Measurements from ENCODE around the gene IFTAP. TPM values are rescaled to one million over a fixed set of nuclear protein-coding genes. Genes with fewer than 3 reads are reported as not detected.

The IFTAP gene
- polyA plus RNA-seq, 1 experiment, result 9.3 TPM

DNA sequence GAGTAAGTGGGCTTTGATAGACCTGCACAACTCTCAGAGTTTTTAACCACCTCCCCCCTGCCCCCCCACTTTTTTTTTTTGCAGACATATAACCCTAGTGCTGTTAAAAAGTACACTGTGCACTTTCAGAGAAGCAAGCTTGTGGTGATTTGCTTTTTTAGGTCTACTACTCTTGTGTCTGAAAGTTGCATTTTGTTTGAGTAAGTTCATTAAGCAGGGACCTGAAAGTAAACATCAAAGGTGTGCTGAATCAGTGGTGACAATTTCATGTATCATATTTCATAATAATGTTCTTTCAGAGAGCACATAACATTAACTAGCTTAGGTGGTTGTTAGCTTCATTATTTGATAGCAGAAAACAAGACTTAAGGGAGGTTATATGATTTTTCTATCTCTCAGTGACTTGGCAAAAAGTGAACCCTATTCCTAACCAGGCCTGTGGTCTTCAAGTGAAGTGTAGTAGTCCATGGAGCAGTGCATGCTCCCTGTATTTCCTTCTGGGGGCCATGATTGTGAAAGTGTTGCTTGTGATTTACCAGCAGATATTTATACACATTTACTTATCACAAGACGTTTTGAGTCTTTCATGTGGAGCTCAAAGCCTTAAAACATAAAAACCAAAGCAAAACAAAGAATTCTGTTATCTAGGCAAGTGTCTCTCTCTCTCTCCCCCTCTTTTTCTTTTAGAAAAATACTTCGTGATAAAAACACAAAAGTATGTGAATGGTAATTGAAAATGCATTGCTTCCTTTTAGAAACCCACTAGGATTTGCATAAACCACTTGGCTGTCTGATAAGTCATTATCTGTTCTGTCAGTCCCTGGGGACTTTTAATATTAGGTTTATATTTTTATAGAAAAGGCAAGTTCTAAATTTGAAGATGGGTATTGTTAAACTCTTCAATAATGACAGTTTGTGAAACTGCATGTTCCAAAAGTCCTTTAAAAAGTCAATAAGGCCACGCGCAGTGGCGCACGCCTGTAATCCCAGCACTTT is 11.2 kb downstream of the IFTAP start:
- H3K36me3 ChIP-seq (ENCODE audit: control insufficient read depth, insufficient read depth, low read length), result no peaks in the 10 kb centered on the region
- ChIA-PET CTCF (no interaction called here), POLR2A (no interaction called here)
- TF ChIP-seq, protein P1, sequence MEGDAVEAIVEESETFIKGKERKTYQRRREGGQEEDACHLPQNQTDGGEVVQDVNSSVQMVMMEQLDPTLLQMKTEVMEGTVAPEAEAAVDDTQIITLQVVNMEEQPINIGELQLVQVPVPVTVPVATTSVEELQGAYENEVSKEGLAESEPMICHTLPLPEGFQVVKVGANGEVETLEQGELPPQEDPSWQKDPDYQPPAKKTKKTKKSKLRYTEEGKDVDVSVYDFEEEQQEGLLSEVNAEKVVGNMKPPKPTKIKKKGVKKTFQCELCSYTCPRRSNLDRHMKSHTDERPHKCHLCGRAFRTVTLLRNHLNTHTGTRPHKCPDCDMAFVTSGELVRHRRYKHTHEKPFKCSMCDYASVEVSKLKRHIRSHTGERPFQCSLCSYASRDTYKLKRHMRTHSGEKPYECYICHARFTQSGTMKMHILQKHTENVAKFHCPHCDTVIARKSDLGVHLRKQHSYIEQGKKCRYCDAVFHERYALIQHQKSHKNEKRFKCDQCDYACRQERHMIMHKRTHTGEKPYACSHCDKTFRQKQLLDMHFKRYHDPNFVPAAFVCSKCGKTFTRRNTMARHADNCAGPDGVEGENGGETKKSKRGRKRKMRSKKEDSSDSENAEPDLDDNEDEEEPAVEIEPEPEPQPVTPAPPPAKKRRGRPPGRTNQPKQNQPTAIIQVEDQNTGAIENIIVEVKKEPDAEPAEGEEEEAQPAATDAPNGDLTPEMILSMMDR (IDR thresholded peaks at IDR 0.05; ENCODE audit: insufficient read depth, low read depth, low read length), result no peak
- H3K4me3 ChIP-seq (ENCODE audit: low read depth, low read length), result no peak overlapping the region
- DNase-seq (ENCODE audit: low read depth), result no peak
- H3K27me3 ChIP-seq (ENCODE audit: control insufficient read depth, insufficient read depth, low read length), result no peaks in the 10 kb centered on the region

DNA sequence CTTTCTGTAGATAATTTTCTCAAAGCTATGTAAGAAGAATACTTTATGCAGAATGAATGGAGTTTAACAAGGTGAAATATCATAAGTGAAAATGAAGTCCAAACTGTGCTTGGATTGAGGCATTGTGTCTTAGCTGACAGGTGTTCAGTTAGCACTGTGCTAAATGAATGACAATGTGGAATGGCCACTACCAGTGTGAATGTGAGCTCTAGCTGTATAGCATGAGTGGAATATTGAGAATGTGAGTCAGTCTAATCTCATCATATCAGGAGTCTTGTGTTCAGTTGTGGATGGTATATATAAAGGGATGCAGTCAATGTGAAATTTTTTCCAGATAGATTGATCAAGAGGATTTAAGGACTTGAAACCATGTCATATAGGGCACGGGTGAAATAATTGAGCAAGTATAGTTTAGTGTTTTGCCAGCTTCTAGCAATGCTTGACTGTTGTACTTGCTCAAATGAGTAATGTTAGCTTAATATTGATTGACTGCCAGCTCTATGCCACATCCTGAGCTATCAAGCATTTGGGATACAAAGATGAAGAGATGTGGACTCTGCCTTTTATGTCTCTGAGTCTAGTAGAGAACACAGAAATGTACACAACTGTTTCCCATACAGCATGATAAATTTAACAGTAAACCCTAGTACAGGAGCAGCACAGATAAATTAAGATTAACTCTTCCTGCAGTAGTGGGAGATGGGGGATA is 14.3 kb downstream of the IFTAP start:
- no peak for DNase-seq (ENCODE audit: low read depth)
- TF ChIP-seq, protein P1 (IDR thresholded peaks at IDR 0.05; ENCODE audit: insufficient read depth, low read depth, low read length), result no peak
- H3K36me3 ChIP-seq (ENCODE audit: control insufficient read depth, insufficient read depth, low read length), result no peaks in the 10 kb centered on the region
- CTCF ChIA-PET, result interaction anchor here (1.1 to 1.2 kb wide), 2 partner anchors 19 to 100 kb away, joined by 3 read pairs; no protein-coding TSS in a partner anchor
- no peak overlapping the region for H3K4me3 ChIP-seq (ENCODE audit: low read depth, low read length)
- H3K27me3 ChIP-seq (ENCODE audit: control insufficient read depth, insufficient read depth, low read length), result no peaks in the 10 kb centered on the region
- POLR2A ChIA-PET, result no interaction called here

DNA sequence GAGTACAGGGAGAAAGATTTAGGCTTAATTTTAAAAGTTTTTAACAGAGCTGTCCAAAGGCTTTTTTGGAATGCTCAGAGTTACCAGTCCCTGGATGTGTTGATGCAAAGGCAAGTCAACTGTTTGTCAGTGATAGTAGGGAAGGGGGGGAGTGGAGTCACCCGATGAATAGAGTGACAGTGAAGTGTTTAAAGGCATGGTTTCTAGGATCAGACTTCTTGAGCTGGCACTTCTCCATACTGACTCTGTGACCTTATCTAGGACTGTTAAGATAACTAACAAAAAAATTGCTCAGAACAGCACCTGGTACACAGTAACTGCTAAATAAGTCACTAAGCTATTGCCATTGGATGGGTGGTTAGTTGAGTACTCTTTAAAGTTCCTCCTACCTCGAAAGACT is 15.1 kb downstream of the IFTAP start:
- CTCF ChIA-PET, result interaction anchor here (1.2 kb wide), 1 partner anchor 19 kb away, joined by 3 read pairs; no protein-coding TSS in a partner anchor
- H3K4me3 ChIP-seq (ENCODE audit: low read depth, low read length), result no peak overlapping the region
- TF ChIP-seq, protein P1 (IDR thresholded peaks at IDR 0.05; ENCODE audit: insufficient read depth, low read depth, low read length), result no peak
- no peak for DNase-seq (ENCODE audit: low read depth)
- H3K27me3 ChIP-seq (ENCODE audit: control insufficient read depth, insufficient read depth, low read length), result no peaks in the 10 kb centered on the region
- no peaks in the 10 kb centered on the region for H3K36me3 ChIP-seq (ENCODE audit: control insufficient read depth, insufficient read depth, low read length)
- POLR2A ChIA-PET, result no interaction called here

DNA sequence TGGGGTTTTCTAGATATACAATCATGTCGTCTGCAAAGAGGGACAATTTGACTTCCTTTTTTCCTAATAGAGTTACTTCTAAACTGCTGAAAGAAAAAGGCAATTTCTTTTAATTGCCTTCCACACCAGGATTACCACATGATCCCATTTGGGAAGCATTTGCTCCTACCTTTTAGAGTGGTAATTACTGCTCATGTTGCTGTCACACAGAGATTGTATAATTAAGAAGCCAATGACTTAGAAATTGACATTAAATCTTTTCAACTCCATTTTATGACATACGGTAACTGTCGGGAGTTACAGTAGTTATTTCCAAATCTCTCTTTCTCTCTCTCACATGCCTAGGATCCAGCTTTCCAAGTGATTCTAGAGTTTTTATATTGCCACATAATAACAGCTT is 21.5 kb downstream of the IFTAP start:
- Histone ChIP-seq H3K27me3 (ENCODE audit: control insufficient read depth, insufficient read depth, low read length) (no peaks in the 10 kb centered on the region), H3K36me3 (ENCODE audit: control insufficient read depth, insufficient read depth, low read length) (no peaks in the 10 kb centered on the region), H3K4me3 (ENCODE audit: low read depth, low read length) (no peak overlapping the region)
- TF ChIP-seq, protein P1 (IDR thresholded peaks at IDR 0.05; ENCODE audit: insufficient read depth, low read depth, low read length), result no peak
- ChIA-PET CTCF (no interaction called here), POLR2A (no interaction called here)
- DNase-seq (ENCODE audit: low read depth), result no peak
